Kasumi-1 (cell line): Measurements from ENCODE around the gene IGFBP6.

Experiments
- DNase-seq, 2 experiments: peaks; one replicate each; lab custom pipeline; 2025; lab: John Stamatoyannopoulos, UW

The IGFBP6 gene

DNA sequence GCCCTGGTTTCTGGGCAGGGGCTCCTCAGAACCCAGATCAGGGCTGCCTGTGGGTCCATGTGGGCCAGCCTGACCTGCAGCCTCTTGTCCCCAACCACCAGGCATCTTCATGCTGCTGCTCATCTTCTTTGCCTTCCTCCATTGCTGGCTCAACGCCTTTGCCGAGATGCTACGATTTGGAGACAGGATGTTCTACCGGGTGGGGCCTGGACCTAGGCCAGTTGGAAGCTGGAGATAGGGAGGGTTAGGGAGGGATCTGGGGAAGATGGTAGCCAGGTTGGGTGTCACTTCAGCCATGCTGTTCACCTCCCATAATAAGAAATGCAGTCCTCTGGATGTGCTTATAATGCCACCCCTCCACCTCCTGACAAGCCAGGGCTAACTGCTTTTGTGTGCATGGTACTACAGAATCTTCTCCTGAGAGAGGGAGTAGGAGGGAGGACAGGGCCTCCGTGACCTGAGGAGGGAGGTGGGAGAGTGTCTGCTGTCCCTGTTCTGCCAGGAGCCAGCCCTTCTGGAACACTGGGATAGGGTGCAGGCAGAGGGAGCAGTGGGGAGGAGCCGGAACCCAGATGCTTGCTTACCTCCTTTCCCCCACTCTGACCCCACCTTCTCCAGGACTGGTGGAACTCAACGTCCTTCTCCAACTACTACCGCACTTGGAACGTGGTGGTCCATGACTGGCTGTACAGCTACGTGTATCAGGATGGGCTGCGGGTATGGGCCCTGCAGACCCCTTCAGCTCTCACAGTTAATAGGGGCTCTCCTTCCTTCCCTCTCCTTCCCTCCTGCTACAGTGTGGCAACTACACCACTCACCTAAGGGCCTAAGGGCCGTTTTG, 23.4 kb downstream of the IGFBP6 start:
- DNase-seq = no peak

DNA sequence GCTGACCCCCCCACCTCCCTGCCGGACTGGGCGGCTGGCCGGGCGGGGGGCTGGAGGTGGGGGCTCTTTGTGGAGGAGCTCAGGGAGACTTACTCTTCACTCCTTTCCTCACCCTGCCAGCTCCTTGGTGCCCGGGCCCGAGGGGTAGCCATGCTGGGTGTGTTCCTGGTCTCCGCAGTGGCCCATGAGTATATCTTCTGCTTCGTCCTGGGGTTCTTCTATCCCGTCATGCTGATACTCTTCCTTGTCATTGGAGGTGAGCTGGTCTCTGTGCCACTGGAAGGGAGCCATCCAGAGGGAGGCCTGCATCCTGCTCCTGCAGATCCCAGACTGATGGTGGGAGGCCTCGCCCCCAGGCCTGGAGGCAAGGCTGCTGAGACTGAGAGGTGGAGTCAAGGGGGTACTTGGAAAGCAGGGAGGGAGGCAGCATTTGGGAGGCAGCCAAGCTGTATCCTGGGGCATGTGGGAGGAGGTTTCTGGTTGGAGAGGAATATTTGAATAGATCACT, 25.5 kb downstream of the IGFBP6 start:
- no peak for DNase-seq

DNA sequence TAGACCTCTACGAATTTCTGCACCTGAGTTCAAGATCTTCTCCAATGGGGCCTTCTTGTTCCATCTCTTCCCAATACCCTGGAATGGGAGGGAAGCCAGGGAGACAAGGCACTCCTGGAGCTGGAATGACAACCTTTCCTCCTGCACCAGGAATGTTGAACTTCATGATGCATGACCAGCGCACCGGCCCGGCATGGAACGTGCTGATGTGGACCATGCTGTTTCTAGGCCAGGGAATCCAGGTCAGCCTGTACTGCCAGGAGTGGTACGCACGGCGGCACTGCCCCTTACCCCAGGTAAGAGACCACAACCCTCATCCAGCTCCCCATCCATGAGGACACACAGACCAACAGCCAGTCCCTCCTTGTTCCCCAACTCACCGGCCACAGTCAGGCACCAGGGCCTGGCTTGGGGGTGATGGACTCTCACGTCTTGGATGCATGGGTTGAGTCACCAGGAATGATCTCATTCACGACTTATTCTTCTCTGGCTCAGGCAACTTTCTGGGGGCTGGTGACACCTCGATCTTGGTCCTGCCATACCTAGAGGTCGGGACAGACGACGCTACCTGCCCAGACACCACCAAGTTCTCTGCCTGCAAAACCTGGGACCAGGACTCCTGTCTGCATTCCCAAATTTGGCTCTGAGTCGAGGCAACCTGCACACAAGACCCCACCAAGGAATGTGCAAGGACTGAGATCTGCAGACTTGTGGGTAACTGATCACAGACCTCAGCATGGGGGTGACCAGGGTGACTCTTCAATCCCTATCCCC, 26.3 kb downstream of the IGFBP6 start:
- DNase-seq = no peak

GRCh38 chr12:53124352-53124723, 26.9 kb downstream of the IGFBP6 start:
- no peak for DNase-seq

DNA sequence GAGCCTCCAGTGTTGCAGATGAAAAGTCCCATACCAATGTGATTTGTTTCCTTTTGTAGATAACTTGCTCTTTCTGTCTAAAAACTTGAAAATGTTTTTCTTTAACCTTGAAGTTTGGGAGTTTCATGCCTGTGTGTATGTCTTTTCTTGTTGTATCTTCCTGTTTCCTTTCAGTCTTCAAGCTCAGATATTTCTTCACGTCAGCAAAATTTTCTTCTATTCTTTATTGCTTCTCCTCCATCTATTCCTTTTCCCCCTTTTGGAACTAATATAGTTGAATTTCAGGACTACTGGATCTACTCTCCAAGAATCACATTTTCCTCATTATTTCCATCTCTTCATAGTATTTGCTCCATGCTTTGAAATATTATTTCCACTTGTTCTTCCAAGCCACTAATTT, 29.7 kb downstream of the IGFBP6 start:
- no peak for DNase-seq

GRCh38 chr12:53128780-53129569, 31.5 kb downstream of the IGFBP6 start:
- no peak for DNase-seq

- DNase-seq = no peak
Observed at GRCh38 chr12:53131844-53132243, 34.4 kb downstream of the IGFBP6 start.

DNA sequence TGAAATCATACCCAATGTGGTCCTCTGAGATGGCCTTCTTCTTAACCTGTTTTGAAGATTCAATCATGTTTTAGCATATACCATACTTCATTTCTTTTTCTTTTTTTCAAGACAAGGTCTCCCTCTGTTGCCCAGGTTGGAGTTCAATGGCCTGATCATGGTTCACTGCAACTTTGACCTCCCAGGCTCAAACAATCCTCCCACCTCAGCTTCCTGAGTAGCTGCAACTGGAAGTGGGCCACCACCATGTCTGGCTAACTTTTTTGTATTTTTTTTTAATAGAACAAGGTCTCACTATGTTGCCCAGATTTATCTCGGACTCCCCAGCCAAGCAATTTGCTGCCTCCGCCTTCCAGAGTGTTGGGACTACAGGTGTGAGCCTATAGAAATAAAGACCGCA, 36.3 kb downstream of the IGFBP6 start:
- no peak for DNase-seq

DNA sequence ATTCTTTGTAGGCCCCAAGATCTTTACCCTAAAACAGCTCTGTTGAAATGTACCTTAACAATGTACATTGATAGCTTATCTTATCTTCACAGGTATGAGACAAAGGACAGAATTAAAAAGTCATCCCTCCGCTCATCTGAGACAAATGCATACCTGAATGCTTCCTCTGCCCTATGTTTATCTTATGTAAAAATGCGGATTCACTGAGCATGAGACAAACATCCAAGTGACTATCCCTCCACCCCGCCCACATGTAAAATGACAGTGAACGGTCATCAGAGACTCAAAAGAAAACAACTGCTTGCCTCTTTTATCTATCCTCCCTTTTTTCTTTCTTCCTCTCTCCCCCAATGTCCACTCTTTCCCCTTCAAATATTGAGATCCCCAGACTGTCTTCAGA, 45.9 kb downstream of the IGFBP6 start:
- no peak for DNase-seq

DNA sequence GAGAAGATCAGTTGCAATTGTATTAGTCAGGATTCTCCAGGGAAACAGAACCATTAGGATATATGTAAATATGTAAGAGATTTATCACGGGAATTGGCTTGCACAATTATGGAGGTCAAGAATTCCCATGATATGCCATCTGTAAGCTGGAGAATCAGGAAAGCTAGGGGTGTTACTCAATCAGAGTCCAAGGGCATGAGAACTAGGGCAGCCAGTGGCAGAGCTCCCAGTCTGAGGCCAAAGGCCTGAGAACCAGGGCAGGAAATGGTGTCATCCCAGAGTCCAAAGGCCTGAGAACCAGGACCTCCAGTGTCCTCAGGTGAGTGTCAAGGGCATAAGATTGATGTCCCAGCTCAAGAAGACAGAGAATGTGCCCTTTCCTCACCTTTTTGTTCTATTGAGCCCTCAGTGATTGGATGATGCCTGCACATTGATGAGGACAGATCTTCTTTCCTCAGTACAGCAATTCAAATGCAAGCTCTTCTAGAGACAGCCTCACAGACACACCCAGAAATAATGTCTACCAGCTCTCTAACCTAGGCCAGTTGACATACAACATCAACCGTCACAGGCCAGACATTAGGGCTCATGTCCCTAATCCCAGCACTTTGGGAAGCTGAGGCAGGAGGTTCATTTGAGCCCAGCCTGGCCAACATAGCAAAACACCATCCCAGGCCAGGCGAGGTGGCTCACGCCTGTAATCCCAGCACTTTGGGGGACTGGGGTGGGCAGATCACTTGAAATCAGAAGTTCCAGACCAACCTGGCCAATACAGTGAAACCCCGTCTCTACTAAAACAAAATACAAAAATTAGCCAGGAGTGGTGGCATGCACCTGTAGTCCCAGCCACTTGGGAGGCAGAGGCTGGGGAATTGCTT, 48.2 kb downstream of the IGFBP6 start:
- DNase-seq = no peak

- no peak for DNase-seq
Observed at GRCh38 chr12:53147181-53147580, 49.7 kb downstream of the IGFBP6 start.

- no peak for DNase-seq
Observed at GRCh38 chr12:53147653-53148052, 50.2 kb downstream of the IGFBP6 start.

DNA sequence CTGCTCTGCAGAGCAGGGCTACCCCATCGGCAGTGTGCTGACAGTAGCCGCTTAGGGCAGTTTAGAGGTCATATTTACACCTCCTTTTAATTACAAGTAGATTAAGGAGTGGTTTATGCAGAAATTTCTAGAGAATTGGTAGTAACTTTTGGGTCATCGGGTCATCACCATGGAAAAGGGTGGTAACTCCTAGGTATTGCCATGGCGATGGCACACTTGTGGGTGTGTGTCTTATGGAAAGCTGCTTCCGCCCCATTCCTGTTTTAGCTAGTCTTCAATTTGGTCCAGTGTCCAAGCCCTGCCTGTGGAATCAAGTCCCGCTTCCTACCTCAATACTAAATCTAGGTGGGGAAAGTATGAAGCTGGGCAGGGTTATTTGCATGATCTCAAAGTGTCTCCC, 53.6 kb downstream of the IGFBP6 start:
- DNase-seq = no peak
